Stimulated activated CD8-positive, alpha-beta memory T cell treated with anti-CD3 and anti-CD28 coated beads, Interleukin-4, amount 100 ng/mL, for 48 hours (primary cell): ENCODE results near the gene VENTX.
A peak's percentile ranks its signal among the peaks of the same experiment; 100 is the strongest.

ENCODE experiments used
- DNase-seq: peaks from one replicate; pipeline ENCODE4 v3.0.0-alpha.2; 2020

Gene VENTX

GRCh38 chr10:133275684-133276092 is 38.0 kb downstream of the VENTX start:
- peak; percentile 78 for DNase-seq

DNA sequence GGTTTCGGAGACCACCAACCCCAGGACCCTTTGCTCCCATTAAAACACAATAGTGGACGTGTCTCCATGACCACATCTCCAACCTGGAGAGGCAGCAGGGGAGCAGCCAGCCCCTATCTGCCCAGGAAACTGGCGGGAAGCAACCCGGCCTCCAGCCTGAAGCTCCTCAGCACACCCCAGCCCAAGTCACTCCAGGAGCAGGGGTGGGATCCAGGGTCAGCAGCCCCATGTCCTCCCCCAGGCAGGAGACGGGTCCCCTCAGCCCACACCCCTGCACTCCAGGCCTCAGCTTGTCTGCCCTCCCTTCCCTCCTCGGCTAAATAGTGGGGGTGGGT is 38.4 kb downstream of the VENTX start:
- DNase-seq, result no peak

DNA sequence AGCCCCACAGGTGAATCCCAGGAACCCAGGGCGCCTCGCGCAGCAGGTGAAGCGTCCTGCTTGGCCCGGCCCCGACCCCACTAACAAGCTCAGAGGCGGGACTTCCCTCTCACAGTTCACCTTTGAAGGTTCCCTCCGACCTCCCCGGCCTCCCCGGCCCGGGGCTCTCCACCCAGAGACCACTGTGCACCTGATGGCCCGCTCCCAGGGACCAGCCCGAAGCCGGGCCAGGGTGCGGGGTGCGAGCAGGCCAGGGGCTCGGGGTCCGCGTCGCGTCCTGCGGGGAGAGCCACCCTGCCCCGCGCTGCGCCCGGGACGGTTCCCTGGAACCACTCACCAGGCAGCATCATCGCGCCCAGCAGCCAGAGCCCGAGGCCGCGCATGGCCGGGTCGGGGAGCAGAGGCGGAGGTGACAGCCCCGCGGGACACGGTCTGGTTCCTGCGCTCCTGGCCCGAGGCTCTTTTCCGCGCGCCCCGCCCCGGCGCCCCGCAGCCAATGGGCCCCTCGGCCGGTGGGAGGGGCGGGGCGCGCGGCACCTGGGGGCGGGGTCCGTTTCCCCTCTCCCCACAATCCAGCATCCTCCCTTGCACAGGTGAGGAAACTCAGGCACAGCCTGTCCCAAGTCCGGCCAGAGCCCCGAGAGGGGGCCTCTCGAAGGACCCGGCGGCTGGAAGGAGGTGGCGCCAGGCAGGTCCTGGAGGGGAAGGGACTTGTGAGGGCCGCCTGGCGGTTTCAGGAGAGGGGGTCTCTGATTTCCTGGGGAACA is 39.0 kb downstream of the VENTX start, which contains the start of gene ADAM8:
Gene ADAM8, minus strand, starts transcription at position 434 of the 767 bp plus-strand sequence. Its CDS starts 51 bp downstream, at position 383.
- DNase-seq, result peak; percentile 87

DNA sequence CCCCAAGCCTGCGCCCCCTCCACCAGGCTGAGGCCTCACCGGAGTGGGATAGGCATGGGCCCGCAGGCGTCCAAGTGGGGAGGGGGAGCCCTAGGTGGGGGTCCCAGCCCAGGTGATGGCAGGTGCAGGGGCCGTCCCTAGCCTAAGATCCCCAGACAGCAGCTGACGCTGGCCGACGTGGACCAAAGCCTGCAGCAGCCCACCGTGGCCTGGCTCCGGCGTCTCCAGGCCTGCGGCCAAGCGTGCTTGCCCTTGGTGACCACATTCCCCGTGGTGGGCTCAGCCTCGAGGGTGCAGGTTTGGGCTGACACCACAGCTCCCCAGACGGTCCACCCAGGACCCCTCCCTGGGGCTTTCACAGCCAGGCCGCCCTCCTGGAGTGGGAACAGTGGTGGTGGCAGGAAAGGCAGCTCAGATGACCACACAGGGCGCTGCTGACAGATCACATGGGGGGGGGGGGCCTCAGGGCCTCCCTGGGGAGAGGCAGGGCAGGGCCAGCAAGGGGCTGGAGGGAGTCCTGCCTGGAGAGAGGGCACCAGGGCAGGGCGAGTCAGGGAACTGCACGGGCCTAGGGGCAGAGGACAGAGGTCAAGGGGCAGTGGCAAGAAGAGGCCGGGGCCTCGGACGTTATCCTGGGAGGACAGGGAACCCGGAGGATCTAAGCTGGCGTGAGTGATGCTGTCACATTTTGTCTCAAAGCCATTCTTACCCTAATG is 39.8 kb downstream of the VENTX start:
- DNase-seq, result no peak

DNA sequence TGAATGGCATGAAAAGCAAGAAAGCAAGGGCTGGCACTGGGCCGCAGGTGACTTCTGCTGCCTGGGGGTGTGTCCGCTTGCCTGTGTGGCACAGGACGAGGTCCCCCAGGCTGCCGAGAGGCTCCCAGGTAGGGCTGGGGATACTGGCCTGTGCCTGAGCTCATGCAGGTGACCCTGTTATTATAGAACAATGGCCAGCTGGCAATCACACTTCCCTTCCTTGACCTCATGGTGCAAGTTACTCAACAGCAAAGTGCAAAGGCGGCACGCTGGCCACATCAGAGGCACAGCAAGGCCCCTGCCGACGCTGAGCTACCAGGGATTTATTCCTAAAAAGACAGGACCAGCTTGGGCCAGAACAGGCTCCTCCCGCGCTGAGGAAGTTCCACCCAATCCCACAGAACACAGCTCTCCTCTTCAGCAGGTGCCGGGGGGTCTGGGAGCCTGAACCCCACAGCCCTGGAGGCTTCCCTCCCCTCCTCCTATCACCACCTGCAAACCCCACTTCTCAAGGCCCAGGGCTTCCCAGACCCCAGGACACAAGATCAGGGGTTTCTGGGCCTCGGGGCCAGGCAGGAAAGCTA is 40.4 kb downstream of the VENTX start:
- no peak for DNase-seq

DNA sequence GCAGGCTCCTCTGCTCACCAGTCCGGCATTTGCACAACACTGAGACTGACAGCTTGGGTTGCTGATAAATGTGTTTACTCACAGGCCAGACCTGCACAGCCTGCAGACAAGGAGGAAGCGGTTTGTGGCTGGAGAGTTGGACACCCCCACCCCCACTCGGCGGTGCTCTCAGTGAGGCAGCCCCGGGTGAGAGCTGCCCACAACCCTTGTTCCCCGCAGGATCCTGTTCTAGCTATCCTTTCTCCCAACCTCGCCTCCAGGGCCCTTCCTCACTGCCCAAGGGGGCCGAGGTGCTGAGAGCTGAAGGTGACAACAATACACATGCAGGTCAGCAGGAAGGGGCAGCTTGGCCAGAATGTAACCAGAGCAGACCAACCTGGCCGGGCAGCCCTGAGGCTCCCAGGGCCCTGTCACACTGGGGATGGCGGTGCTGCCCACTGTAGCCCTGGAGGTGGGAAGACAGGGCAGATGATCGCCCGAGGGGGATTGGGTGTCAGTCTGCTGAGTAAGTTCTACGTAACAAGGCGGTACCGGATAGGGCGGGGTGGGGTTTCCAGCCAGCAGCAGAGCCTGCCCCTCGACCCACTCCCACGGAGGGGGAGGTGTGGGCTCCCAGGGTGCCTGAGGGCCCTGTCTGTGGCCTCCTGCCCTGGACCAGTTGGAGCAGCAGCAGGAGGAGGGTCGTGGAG is 41.1 kb downstream of the VENTX start:
- peak; percentile 75 for DNase-seq

GRCh38 chr10:133279326-133280226 is 41.9 kb downstream of the VENTX start:
- DNase-seq, result no peak

DNA sequence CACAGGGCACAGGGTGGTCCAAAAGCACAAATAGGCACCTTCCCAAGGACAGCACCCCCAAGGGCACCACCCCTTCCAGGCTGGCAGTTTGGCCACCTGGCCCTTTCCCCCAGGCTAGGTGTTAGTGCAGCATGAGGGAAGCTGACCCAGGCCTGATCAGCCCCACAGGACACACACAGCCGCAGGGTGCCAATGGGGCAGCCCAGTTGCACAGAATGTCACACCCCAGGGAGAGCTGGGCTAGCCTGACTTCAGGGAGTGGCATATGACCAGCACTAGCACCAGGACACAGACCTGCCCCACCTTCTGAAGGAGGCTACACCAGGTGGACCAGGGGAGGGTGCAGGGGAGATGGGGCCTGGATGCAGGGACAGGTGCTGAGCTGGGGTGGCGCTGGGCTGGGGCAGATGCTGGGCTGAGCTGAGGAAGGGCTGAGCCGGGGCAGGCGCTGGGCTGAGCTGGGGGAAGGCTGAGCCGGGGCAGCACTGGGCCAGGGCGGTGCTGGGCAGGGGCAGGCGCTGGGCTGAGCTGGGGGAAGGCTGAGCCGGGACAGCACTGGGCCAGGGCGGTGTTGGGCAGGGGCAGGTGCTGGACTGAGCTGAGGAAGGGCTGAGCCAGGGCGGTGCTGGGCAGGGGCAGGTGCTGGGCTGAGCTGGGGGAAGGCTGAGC is 42.9 kb downstream of the VENTX start:
- no peak for DNase-seq

- DNase-seq, result no peak
These were observed 43.4 kb downstream of the VENTX start for GRCh38 chr10:133281084-133281483.

DNA sequence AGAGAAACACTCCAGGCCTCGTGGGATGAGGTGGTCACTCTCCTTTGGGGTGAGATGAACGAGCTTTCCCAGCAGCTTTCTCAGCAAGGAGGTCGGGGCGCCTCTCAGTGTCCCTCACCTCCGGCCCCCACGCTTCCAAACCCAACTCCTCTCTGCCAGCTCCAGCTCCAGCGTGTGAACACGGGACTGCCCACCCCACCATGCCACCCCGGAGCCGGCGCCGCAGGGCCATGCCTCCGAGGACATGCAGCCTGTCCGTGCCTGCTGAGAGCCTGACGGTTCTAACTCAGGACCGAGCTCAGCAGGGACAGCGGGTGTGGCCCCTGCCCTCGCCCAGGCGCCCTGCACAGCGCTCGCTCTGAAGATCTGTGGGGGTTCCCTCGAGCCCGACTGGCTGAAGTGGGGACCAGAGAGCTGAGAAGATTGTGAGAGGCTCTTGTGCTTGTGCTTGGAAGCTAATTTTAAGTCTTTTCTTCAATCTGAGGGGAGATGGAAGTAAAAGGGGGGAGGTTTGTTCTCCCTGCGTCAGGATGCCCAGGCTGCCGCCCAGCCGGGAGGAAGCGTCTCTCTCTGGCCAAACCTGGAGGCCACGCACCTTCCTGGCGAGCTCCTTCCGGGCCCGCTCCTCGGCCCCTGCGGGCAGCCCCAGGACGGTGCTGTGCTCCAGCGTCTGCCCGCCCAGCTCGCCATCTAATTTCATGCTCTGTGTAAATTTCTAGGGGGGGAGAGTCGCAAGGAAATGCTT is 44.1 kb downstream of the VENTX start:
- no peak for DNase-seq

DNA sequence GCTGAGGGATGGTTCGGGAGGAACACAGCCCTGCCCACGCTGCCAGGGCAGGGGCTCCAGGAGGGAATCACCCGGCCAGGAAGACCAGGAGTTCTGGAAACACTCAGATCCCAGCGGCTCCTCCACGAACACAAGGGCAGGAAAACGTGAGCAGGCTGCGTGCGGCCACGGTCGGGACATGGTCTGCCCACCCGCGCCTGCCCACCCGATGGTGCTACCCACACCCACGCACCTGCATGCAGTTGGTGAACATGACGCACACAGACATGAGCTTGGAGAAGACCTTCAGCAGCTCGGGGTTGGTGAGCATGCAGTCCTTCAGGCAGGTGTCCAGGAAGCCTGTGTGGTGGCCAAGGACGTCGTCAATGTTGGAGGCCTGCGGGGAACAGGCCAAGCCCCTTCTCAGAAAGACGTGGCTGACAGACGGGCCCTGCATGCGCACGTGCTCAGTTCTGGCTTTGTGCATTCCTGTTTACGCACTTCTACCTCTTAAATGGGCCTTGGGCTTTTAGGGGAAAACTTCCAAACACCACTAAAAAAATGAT is 45.3 kb downstream of the VENTX start:
- no peak for DNase-seq

DNA sequence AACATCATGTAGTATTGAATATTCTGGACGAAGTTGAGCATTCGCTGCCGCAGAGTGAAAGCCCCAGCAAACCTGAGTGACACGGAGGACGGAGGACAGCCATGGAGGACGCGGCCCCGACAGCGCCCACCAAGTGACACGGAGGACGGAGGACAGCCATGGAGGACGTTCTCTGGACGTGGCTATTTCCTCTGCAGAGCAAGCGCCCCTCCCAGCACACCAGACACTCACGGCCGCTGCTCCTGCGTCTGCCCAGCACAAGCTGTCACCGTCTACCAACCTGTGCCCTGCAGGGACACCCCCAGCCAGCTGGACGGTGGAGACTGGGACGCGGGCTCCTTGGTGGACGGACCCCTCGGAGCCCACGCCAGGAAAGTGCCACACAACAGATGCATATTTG is 46.3 kb downstream of the VENTX start:
- DNase-seq, result no peak

DNA sequence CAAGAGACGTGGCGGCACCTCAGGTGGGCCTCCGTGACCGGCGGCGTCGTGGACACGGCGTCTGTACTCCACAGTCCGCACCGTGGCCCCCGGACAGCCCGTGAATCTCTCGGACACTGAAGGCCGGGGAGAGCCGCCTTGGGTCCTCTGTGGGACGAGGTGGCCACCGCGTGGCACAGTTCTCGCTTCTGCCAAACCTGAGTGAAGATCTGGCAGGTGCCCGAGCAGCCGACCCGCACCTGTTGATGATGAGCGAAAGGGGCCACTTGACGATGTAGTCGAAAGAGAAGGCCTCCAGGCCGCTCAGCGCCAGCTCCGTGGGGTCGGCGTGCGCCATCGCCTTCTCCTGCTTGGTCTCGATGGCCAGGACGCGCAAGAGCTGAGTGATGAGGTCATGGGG is 47.6 kb downstream of the VENTX start:
- DNase-seq, result no peak

DNA sequence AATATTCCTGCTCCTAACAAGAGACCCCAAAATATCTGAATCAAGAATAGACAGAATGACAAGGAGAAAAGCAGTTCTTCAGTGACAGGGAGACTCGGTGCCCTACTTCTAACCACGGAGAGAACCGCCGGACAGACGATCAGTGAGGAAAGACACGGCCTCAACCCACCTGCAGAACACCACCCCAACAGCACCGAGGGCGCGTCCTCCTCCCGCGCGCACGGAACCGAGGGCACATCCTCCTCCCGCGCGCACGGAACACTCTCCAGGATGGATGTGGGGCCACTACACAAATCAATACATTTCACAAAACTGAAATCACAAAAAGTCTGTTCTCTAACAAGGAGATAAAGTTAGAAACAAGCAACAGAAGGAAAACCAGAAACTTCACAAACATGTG is 48.7 kb downstream of the VENTX start:
- no peak for DNase-seq

- DNase-seq, result no peak
These were observed 50.3 kb downstream of the VENTX start for GRCh38 chr10:133287832-133288500.

- no peak for DNase-seq
These were observed 52.1 kb downstream of the VENTX start for GRCh38 chr10:133289761-133290160.
